GM12873 (cell line): ENCODE measurements around the gene ATXN7L1.

Experiments used
- CTCF ChIP-seq: IDR thresholded peaks from 2 replicates; pipeline ENCODE4 v1.5.1; 2012; ENCODE audit warnings: low read depth, mild to moderate bottlenecking, moderate library complexity, low read length, control low read depth; ENCODE audit not compliant: insufficient read depth; ENCODE audit errors: missing control alignments

ATXN7L1 gene

GRCh38 chr7:105854498-105854897 lies 21.9 kb downstream of the ATXN7L1 start:
- TF ChIP-seq CTCF = no peak

- no peak for TF ChIP-seq CTCF
Observed at GRCh38 chr7:105853931-105854419, 22.4 kb downstream of the ATXN7L1 start.

GRCh38 chr7:105851064-105851463 lies 25.3 kb downstream of the ATXN7L1 start:
- TF ChIP-seq CTCF = no peak

- TF ChIP-seq CTCF = no peak
Observed at GRCh38 chr7:105849122-105849855, 27.1 kb downstream of the ATXN7L1 start.

- TF ChIP-seq CTCF = no peak
Observed at GRCh38 chr7:105846404-105846803, 30.0 kb downstream of the ATXN7L1 start.

GRCh38 chr7:105841866-105842265 lies 34.5 kb downstream of the ATXN7L1 start:
- TF ChIP-seq CTCF = no peak

GRCh38 chr7:105840981-105841749 lies 35.2 kb downstream of the ATXN7L1 start:
- no peak for TF ChIP-seq CTCF
